Coronary artery (tissue), 2 donors: ENCODE measurements around the gene C5orf34.
"Not testable (repeated sequence)": the region's sequence is repeated elsewhere in the genome, so short reads cannot be mapped to it uniquely, and the experiment has no call there.

Experiments
- DNase-seq: peaks from one replicate; pipeline ENCODE4 v3.0.0-alpha.2; 2017; ENCODE audit warnings: low spot score
- H3K27ac ChIP-seq, 2 donors: fragments of 200-600 bp; sonication (generic); one replicate each; pipeline ENCODE4 v1.5.1; 2016 to 2019
- H3K4me3 ChIP-seq: fragments of 200-600 bp; sonication (generic); 2 replicates; pipeline ENCODE4 v1.5.1; 2016; ENCODE audit warnings: mild to moderate bottlenecking, moderate library complexity
- TF ChIP-seq, protein P1 (sequence below): fragments of 200-600 bp; sonication (generic); IDR thresholded peaks from one replicate; pipeline ENCODE4 v1.5.1; 2019; ENCODE audit warnings: antibody characterized with exemption

C5orf34 gene, protein sequence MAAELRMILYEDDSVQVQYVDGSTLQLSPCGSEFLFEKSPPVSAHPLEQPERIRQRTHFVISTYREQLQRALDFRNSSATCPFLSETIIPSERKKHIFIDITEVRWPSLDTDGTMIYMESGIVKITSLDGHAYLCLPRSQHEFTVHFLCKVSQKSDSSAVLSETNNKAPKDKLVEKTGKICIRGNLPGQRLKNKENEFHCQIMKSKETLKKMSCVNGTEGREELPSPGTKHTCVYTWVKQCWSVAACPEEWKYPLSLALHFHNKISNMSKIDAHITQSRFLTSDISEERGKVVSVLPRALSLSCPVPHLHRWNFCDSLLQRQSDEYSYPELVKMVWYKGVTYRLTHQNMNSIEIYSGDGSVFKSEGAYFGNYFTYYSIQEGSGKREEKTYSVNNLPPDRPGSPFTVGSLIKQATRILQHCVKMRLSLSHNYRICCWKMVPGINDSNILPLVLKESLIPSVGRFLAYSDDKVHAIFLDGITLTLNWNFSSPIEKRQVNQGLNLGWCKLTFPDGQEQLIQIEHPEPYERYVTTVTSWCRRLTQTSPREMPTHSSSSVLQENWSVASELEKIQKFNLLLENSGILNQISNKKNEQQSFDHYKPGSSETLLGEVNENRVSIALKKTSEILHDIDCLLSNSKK

DNA sequence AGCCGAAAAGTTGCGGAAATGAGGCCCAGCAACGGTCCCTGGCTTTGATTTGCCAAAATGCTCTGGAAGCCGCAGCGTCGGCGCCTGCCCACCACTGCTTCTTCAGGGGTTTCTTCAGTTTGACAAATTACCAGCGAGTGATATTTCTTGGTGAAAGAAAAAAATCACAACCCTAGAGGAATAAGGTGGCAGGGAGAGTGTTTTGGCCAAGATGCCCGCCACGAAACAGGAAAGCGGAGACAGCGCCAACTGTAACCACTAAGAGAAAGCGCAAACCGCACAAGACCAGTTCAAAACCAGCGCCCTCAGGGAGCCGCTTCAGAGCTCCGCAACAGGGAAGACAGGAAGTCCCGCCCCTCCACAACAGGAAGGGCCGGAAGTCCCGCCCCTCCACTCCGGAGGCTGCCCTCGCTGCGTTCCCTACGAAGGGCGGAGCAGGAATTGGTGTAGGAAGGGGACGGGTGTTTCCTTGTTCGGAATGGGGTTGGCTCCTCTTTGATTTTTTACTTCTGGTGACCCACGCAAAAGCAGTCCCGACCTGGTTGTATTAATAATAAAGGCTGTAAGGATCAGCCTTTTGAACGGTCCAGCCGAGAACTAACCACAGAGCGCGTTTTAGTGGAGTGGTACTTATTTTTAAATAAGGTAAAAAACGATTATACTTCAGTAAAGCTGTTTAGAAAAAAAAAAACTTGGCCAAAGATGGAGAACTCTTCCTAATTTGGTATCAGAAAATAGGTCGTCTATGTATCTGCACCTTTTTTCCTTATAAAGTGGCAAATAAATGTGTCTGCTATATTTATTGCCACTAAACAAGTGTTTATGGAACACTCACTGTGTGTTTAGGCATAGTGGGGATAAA, at the start of gene C5orf34:
Gene C5orf34, minus strand, starts transcription at position 333 of the 862 bp plus-strand sequence. CDS start 5,809 bp downstream, outside the sequence.
- H3K4me3 ChIP-seq: peak within 1 kb of the TSS; percentile 70

DNA sequence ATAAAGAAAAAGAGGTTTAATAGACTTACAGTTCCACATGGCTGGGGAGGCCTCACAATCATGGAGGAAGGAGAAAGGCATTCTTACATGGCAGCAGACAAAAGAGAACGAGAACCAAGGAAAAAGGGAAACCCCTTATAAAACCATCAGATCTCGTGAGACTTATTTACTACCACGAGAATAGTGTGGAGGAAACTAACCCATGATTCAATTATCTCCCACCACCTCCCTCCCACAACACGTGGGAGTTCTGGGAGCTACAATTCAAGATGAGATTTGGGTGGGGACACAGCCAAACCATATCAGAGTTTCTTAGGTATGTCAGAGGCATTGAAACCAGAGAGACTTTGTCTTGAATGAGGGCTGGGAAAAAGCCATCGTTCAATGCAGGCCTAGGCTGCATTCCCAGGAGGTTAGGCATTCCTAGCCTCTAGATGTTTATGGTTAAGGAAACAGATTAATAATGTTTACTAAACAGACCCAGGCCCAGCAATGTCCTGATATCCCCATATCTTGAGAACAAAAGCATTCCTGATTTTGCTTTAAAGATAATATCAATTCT, 49.4 kb upstream of the C5orf34 start:
- DNase-seq: no peak
- Histone ChIP-seq H3K27ac (no peak overlapping the region), H3K4me3 (no peak overlapping the region)
- TF ChIP-seq, protein P1, sequence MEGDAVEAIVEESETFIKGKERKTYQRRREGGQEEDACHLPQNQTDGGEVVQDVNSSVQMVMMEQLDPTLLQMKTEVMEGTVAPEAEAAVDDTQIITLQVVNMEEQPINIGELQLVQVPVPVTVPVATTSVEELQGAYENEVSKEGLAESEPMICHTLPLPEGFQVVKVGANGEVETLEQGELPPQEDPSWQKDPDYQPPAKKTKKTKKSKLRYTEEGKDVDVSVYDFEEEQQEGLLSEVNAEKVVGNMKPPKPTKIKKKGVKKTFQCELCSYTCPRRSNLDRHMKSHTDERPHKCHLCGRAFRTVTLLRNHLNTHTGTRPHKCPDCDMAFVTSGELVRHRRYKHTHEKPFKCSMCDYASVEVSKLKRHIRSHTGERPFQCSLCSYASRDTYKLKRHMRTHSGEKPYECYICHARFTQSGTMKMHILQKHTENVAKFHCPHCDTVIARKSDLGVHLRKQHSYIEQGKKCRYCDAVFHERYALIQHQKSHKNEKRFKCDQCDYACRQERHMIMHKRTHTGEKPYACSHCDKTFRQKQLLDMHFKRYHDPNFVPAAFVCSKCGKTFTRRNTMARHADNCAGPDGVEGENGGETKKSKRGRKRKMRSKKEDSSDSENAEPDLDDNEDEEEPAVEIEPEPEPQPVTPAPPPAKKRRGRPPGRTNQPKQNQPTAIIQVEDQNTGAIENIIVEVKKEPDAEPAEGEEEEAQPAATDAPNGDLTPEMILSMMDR: no peak

More for the DNA sequence above, at the start of gene C5orf34:
- TF ChIP-seq, protein P1: no peak
- H3K27ac ChIP-seq: peak within 1 kb of the TSS; percentile 80
- DNase-seq: peak; percentile 97

GRCh38 chr5:43563321-43563720, 48.4 kb upstream of the C5orf34 start:
- H3K27ac ChIP-seq: peak overlapping the region; percentile 52 to 76
- TF ChIP-seq, protein P1: no peak
- no peak overlapping the region for H3K4me3 ChIP-seq
- no peak for DNase-seq

- Histone ChIP-seq H3K4me3 (no peak overlapping the region), H3K27ac (no peak overlapping the region)
- no peak for DNase-seq
- TF ChIP-seq, protein P1: no peak
Observed at GRCh38 chr5:43561356-43561755, 46.4 kb upstream of the C5orf34 start.

- Histone ChIP-seq H3K27ac (no peak overlapping the region), H3K4me3 (no peak overlapping the region)
- no peak for DNase-seq
- TF ChIP-seq, protein P1: no peak
Observed at GRCh38 chr5:43560128-43560527, 45.2 kb upstream of the C5orf34 start.

DNA sequence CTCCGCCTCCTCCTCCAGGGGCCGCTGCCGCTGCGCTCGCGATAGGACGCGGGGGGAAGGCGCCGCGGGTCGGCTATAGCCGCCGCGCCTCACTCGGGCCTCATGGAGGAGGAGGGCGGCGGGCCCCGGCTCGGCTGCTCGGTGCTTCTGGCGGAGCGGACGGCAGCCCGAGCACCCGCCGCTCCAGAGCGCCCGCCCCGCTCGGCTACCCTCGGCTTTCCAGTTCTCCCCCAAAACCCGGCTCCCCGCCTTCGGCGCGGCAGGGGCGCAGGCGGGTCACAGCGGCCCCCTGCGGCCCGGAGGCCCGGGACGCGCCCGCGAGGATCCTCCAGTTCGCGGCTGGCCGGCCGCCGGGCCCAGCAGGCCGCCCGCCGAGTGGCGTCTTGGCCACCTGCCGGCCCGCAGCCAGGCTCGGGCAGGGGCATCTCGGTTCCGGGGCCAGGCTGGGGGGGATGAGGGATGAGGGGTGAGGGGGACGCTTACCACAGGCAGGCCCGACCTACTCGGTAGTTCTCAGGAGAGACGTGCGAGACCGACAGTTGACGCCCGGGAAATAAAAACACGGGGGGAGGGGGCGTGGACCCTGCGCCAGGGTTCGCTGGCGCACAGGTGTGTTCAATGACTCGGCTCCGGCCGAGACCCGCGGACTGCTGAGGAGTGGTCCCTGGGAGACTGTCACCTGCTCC, 42.1 kb upstream of the C5orf34 start, which contains the start of gene PAIP1:
Gene PAIP1, minus strand, starts transcription at position 221 of the 686 bp plus-strand sequence. CDS start 231 bp downstream, outside the sequence.
- TF ChIP-seq, protein P1: peak; percentile 56
- peak within 1 kb of the TSS; percentile 94 for H3K4me3 ChIP-seq
- DNase-seq: peak; percentile 87
- peak within 1 kb of the TSS; percentile 89 to 98 for H3K27ac ChIP-seq

DNA sequence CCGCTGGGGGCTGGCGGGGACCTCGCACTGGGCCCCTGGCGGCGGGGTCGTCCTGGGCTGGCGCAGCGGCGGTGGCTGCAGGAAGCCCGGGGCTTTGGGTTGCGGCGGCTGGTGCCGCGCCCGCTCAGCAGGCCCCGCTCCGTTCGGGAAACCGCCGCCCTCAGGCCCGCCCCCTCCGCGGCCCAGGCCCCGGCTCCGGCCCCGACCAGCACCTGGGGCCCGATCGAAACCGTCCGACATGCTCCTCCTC, 41.6 kb upstream of the C5orf34 start:
- DNase-seq: not testable (repeated sequence)
- H3K4me3 ChIP-seq: peak overlapping the region; percentile 94
- peak overlapping the region; percentile 89 to 98 for H3K27ac ChIP-seq
